ENCODE data around the gene MED12L.

The MED12L gene

DNA sequence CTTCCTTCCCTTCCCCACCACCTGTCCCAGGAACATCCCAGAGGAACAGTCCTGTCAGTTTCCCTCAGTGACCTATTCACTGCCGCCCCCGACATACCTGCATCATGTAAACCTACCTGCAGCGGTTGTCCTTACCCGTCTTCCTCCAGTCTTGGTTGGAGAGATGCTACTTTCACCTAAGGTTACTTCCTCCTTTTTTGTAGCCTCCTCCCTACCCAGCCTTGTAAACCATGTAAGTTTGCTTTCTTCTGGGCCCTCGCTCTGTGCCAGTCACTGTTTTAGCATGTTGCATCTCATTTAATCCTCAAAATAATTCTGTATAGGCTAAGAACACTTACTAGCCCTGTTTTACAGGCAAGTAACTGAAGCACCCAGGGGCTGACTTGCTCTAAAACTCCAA, 59.3 kb downstream of the MED12L start:
- H3K4me1 Mint-ChIP-seq: no peaks in the 10 kb centered on the region

DNA sequence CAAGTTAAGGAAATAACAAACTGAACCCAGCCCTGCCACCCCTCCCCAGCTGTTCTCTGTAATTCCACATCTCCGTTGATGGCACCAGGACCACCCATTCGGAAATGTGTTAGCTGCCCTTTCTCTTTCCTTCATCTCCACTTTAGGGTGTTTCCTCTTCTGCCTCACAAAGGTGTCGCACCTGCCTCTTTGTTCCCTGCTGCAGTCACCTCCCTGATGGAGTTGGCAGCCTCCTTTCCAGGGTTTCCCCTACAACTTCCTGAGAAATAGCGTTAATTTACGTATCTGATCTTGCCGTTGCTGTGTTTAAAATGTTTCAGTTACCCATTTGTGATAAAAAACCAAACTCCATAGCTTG, 60.2 kb downstream of the MED12L start:
- Mint-ChIP-seq H3K36me3 (no peaks in the 10 kb centered on the region), H3K9me3 (no peaks in the 10 kb centered on the region), H3K4me3 (no peak overlapping the region), H3K27ac (no peak overlapping the region), H3K27me3 (peaks cover 2% of the 10 kb centered on the region), H3K4me1 (no peaks in the 10 kb centered on the region)

More for the DNA sequence above, 59.3 kb downstream of the MED12L start:
- no peaks in the 10 kb centered on the region for H3K9me3 Mint-ChIP-seq
- peaks cover 2% of the 10 kb centered on the region for H3K27me3 Mint-ChIP-seq
- no peaks in the 10 kb centered on the region for H3K36me3 Mint-ChIP-seq
- H3K4me3 Mint-ChIP-seq: no peak overlapping the region
- H3K27ac Mint-ChIP-seq: no peak overlapping the region

DNA sequence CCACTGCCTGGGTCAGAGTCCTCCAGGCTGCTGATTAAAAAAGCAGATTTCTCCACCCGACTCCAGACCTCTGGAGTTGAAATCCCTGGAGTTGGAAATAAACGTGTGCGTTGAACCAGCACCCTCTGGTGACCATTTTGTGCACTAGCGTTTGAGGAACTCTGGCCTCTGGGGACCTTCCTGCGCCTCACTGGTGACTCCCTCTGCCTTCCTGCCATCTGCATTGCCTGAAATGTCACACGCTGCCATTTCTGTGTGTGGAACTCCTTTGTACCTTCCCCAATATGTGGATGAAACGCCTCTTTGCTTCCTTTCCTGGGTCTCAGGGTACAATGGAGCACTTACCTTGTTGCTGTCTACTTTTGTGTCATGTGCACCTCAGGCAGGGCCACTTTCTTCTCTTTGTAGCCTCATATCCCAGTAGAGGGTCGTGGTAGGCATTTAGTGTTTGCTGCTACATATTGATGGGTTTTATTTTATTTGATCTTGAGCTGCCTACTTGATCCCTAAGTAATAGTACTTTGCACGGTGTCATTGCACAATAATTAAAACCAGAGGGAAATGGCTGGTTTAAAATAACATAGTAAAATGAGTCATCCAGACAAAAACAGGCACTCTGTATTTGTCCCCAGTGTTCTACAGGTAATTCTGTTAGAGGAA, 60.7 kb downstream of the MED12L start:
- H3K4me1 Mint-ChIP-seq: no peaks in the 10 kb centered on the region
- no peaks in the 10 kb centered on the region for H3K9me3 Mint-ChIP-seq
- no peak overlapping the region for H3K27ac Mint-ChIP-seq
- no peak overlapping the region for H3K4me3 Mint-ChIP-seq
- H3K36me3 Mint-ChIP-seq: no peaks in the 10 kb centered on the region
- H3K27me3 Mint-ChIP-seq: peaks cover 2% of the 10 kb centered on the region

DNA sequence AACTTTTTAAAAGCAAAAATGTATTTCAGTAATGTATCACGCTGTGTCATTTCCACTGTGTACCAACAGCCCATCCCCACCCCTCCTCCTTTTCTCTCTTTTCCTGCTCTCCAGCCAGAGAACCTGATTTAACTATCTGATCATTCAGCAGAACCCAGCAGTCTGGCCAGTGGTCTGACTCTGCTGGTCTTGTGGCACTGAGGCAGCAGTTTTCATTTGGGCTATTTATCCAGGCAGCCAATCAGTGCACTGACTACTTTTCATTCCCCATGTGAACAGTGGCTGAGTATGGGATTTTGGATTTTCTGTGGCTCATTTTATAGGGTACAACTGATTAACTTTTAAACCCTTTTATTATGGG, 61.2 kb downstream of the MED12L start:
- Mint-ChIP-seq H3K9me3 (no peaks in the 10 kb centered on the region), H3K27ac (no peak overlapping the region), H3K4me1 (no peaks in the 10 kb centered on the region), H3K4me3 (no peak overlapping the region), H3K36me3 (no peaks in the 10 kb centered on the region), H3K27me3 (peaks cover 2% of the 10 kb centered on the region)

DNA sequence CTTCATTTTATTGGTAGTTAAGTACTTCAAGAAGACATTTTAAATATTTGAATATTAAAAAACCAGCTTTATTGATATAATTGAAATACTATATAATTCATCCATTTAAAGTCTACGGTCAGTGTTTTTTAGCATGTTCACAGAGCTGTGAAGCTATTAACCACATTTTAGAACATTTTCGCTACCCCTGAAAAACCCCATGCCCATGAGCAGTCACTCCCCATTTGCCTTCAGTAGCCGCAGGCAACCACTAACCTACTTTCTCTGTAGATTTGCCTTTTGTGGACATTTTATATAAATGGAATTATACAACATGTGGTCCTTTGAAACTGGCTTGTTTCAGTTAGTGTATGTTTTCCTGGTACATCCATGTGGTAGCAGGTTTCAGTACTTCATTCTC, 61.8 kb downstream of the MED12L start:
- no peaks in the 10 kb centered on the region for H3K36me3 Mint-ChIP-seq
- no peak overlapping the region for H3K27ac Mint-ChIP-seq
- H3K4me3 Mint-ChIP-seq: no peak overlapping the region
- no peaks in the 10 kb centered on the region for H3K9me3 Mint-ChIP-seq
- H3K27me3 Mint-ChIP-seq: peaks cover 2% of the 10 kb centered on the region
- H3K4me1 Mint-ChIP-seq: no peaks in the 10 kb centered on the region

DNA sequence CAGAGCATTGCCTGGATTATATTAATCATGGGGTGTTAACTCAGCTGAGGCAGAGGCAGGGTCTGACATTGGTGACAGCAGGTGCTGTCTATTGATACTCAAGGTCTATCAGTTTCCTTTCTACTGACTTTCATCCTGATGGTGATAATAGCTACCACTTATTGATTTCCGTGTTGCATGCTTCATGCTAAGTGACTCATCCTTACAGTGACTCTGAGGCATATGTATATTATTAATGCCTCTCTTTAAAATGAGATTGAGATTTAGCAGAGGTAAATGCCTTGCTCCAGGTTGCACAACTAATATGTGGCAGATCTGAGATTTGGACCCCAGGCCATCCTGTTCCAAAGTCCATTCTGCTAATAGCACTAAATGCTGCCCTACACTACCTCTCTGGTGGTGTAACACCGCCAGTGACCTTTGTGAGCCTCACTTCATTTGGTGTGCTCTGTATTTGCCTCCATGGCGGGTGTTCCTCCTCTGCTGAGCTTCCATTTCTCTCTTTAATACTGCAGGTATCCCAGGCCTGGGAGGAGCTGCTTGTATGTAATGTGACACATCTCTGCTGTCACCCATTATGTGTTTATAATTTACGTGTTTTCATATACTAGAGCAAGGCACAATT, 67.1 kb downstream of the MED12L start:
- Mint-ChIP-seq H3K4me3 (no peak overlapping the region), H3K36me3 (no peaks in the 10 kb centered on the region), H3K27ac (no peak overlapping the region), H3K9me3 (no peaks in the 10 kb centered on the region), H3K27me3 (no peaks in the 10 kb centered on the region), H3K4me1 (no peaks in the 10 kb centered on the region)

DNA sequence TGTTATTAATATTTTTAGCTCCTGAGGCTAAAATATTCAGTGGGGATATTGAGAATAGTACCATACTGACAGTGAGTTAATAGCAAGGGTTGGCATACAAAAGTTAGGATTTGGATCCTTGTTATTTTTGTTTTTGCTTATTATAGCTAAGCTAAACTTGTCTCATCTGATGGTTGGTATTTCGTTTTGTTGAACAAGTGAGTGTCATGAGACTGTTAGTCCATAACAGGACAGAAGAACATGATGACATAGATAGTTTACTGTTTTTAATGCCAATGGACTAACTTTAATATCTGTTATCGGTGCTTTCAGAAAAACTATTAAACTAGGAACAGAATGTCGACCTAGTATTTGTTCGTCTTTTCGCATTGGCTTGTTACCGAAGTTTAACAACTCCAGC, 69.1 kb downstream of the MED12L start:
- Mint-ChIP-seq H3K27ac (no peak overlapping the region), H3K36me3 (no peaks in the 10 kb centered on the region), H3K27me3 (no peaks in the 10 kb centered on the region), H3K4me1 (no peaks in the 10 kb centered on the region), H3K4me3 (no peak overlapping the region), H3K9me3 (no peaks in the 10 kb centered on the region)

DNA sequence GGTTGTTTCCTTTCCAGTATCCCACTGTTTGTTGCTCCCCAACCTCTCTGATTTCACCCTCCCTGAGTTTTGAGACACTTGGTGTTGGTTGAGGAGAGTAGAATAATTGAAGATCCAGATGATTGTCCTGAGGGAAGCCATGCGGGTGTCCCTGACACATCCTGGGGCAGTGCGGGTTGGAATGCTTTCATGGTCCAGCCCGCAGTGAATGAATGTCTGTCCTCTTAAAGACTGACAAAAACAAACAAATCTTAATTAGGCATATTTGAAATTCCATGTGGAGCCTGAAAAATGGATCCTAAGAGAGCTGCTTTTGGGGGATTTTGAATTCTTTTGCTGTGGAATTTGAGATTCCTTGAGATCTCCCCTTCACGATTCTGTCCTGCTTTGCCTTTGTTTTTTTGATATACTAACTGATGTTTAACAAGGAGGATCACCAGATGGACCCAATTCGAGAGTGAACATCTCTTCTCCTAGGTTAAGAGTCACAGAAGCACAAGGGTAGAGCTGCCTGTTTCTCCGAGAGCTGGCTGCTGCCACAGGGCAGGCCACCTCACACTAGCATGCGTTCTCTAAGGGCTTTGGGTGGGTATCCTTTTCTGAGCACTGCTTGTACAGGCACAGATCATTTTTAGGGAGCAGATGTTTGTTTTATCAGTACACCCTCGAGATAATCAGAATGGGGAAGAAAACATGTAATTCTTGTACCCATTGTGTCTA, 70.1 kb downstream of the MED12L start:
- no peak overlapping the region for H3K4me3 Mint-ChIP-seq
- H3K4me1 Mint-ChIP-seq: no peaks in the 10 kb centered on the region
- H3K36me3 Mint-ChIP-seq: no peaks in the 10 kb centered on the region
- no peak overlapping the region for H3K27ac Mint-ChIP-seq
- no peaks in the 10 kb centered on the region for H3K27me3 Mint-ChIP-seq
- no peaks in the 10 kb centered on the region for H3K9me3 Mint-ChIP-seq

DNA sequence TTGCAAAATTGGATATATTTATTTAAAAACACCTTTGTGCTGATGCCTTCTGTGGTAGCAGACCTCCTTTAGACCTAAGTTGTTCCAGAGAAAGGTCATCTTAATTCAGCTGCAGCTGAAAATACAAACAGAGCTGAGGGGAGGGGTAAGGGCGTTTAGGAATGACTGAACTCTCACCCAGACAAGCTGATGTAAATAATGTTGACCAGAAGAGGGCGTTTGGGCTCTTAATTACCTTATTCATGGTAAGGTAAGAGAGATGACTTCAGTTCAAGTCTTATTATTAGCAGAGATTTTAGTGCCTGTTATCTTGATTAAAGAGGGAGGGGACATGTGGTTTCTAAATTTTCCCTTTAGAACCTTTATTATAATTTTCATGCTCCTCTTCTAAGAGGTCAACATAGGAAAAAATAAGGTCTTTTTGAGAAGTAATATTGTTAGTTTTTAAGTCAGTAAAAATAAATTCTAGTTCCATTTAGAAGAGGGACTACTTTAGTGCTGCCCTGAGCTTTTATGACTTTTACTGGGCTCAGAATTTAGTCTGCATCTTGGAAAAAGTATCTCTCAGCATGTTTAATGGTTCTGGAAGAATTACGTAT, 71.3 kb downstream of the MED12L start:
- no peaks in the 10 kb centered on the region for H3K27me3 Mint-ChIP-seq
- H3K4me1 Mint-ChIP-seq: no peaks in the 10 kb centered on the region
- H3K4me3 Mint-ChIP-seq: no peak overlapping the region
- no peak overlapping the region for H3K27ac Mint-ChIP-seq
- H3K36me3 Mint-ChIP-seq: no peaks in the 10 kb centered on the region
- no peaks in the 10 kb centered on the region for H3K9me3 Mint-ChIP-seq

DNA sequence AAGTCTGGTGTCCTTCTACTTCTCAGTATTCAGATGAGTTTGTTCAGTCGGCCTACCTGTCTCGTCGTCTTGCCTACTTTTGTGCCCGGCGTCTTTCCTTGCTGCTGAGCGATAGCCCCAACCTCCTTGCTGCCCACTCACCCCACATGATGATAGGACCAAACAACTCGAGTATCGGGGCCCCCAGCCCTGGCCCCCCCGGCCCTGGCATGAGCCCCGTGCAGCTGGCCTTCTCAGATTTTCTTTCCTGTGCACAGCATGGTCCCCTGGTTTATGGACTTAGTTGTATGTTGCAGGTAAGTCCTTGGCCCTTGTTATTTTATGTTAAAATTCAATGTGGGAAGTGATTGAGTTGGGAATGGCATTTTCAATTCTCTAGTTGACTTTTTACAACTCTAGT, 74.3 kb downstream of the MED12L start:
- H3K9me3 Mint-ChIP-seq: no peaks in the 10 kb centered on the region
- no peaks in the 10 kb centered on the region for H3K36me3 Mint-ChIP-seq
- no peak overlapping the region for H3K4me3 Mint-ChIP-seq
- H3K27ac Mint-ChIP-seq: no peak overlapping the region
- no peaks in the 10 kb centered on the region for H3K4me1 Mint-ChIP-seq
- no peaks in the 10 kb centered on the region for H3K27me3 Mint-ChIP-seq

DNA sequence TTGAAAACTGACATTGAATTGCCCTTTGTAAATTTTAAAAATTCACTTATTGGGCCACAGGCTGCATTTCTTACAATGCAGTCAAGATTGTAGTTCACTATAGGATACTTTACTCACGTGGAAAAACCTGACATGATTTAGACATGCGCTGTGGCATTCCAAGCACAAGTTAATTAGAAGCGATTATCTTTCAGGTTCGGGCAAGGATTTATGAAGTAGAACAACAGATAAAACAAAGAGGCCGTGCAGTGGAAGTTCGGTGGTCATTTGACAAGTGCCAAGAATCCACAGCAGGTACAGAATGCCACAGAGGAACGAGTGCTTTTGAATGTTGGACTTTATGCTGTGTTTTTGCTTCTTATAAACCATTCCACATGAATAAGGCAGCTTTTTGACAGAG, 79.8 kb downstream of the MED12L start:
- no peak overlapping the region for H3K4me3 Mint-ChIP-seq
- no peaks in the 10 kb centered on the region for H3K27me3 Mint-ChIP-seq
- no peak overlapping the region for H3K27ac Mint-ChIP-seq
- H3K4me1 Mint-ChIP-seq: peaks cover 12% of the 10 kb centered on the region
- H3K36me3 Mint-ChIP-seq: no peaks in the 10 kb centered on the region
- H3K9me3 Mint-ChIP-seq: no peaks in the 10 kb centered on the region

DNA sequence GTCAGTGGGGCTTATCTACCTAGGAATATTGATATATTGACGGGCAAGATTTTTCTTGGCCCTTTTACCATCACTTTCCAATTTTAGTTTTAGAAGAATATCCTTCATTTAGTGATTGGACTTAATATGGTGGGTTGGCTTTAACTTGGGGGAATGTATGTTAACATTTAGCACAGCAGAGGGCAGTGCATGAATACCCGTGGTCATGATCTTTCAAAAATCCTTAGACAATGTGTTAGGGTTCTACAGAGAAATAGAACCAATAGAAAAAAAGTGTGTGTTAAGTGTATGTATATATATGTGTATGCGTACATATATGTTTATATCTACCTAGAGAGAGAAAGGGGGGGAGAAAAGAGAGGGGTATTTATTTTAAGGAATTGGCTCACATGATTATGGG, 80.7 kb downstream of the MED12L start:
- Mint-ChIP-seq H3K36me3 (no peaks in the 10 kb centered on the region), H3K4me3 (no peak overlapping the region), H3K27me3 (no peaks in the 10 kb centered on the region), H3K27ac (no peak overlapping the region), H3K9me3 (no peaks in the 10 kb centered on the region), H3K4me1 (peaks cover 22% of the 10 kb centered on the region)

DNA sequence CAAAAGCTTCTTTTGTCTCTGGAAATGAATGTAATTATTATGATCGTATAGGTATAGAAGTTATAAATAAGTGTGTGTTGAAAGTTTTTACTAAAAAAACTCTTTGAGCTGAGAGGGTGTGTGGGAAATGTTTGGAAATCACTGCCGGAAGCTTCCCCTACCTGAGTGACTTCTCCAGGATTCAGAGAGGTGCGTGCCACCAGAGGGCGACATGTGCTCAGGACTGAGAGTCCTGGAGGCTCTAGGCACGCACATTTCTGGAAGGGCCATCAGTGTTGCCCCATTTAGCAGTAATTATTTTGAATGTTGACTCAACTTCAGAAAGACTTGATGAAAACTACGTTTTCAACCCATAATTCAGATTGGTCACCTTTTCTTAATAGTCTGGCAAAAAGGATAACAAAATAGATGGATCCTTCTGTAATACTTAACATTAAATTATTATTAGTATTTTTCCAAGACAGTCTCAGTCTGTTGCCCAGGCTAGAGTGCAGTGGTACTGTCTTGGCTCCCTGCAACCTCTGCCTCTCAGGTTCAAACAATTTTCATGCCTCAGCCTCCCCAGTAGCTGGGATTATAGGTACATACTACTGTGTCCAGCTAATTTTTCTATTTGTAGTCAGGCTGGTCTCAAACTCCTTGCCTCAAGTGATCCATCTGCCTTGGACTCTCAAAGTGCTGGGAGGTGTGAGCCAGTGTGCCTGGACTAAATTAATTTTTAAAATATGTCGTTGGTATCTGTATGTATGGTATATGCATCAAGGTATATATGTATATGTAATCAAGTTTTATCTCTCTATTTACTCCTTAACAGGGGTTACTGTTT, 83.0 kb downstream of the MED12L start:
- H3K4me3 Mint-ChIP-seq: no peak overlapping the region
- no peaks in the 10 kb centered on the region for H3K36me3 Mint-ChIP-seq
- no peaks in the 10 kb centered on the region for H3K9me3 Mint-ChIP-seq
- H3K27me3 Mint-ChIP-seq: no peaks in the 10 kb centered on the region
- no peak overlapping the region for H3K27ac Mint-ChIP-seq
- peaks cover 40% of the 10 kb centered on the region for H3K4me1 Mint-ChIP-seq

DNA sequence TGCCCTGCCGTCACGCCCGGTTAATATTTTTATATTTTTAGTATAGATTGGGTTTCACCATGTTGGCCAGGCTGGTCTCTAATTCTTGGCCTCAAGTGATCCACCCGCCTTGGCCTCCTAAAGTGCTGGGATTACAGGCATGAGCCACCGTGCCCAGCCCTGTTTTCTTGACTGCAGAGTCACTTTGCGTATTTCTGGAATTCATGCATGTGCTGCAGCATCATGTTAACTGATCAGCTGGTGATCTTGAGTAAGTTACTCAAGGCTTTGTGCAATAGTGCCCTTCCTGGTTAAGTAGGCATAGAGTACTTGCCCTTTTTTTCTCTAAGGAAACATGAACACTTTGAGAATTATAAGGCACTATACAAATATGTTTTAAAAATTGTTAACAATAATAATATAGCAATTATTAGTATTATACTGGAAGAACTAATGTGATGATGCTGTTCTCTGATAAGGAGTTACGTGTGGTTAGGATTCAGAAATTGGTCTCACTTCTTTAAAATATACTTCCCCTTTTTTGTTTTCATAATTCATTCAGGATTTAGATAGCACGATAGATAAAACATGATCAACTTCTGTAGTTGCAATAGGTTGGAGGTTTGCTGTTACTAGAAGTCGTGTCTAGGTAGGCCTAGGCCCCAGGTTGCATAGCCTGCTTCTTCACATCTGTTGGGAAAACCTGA, 83.9 kb downstream of the MED12L start:
- H3K4me1 Mint-ChIP-seq: peaks cover 48% of the 10 kb centered on the region
- H3K27ac Mint-ChIP-seq: peak overlapping the region; percentile 7
- H3K4me3 Mint-ChIP-seq: no peak overlapping the region
- H3K9me3 Mint-ChIP-seq: no peaks in the 10 kb centered on the region
- no peaks in the 10 kb centered on the region for H3K36me3 Mint-ChIP-seq
- H3K27me3 Mint-ChIP-seq: no peaks in the 10 kb centered on the region

Data from activated naive CD4-positive, alpha-beta T cell treated with anti-CD3 and anti-CD28 coated beads, Interleukin-2, amount 50 U/mL, for 24 hours (primary cell).